Central memory CD8-positive, alpha-beta T cell (primary cell): Measurements from ENCODE around the gene PTTG1IP2.

Experiments used
- ATAC-seq: fragments of 150-1000 bp; cut with Tn5 transposase; replicated peaks from 2 replicates; pipeline ENCODE4 v1.10.0; 2022; ENCODE audit warnings: mild to moderate bottlenecking, moderate FRiP score, moderate number of reproducible peaks; ENCODE audit not compliant: poor library complexity, severe bottlenecking; ENCODE audit errors: extremely low read depth
- DNase-seq, 2 donors: peaks; one replicate each; pipeline ENCODE4 v3.0.0; 2021; ENCODE audit warnings: low spot score in 2 of 2
- H3K27ac Mint-ChIP-seq: one replicate; pipeline ENCODE4 v1.8.0; 2022; ENCODE audit warnings: low read depth, mild to moderate bottlenecking, moderate library complexity, mixed read lengths
- H3K27me3 Mint-ChIP-seq: one replicate; pipeline ENCODE4 v1.8.0; 2022; ENCODE audit warnings: mixed read lengths
- H3K36me3 Mint-ChIP-seq: one replicate; pipeline ENCODE4 v1.8.0; 2022; ENCODE audit warnings: mild to moderate bottlenecking, moderate library complexity, mixed read lengths; ENCODE audit not compliant: insufficient read depth
- H3K4me1 Mint-ChIP-seq: one replicate; pipeline ENCODE4 v1.8.0; 2022; ENCODE audit warnings: mixed read lengths
- H3K4me3 Mint-ChIP-seq: one replicate; pipeline ENCODE4 v1.8.0; 2022; ENCODE audit warnings: mild to moderate bottlenecking, moderate library complexity, mixed read lengths
- H3K9me3 Mint-ChIP-seq: one replicate; pipeline ENCODE4 v1.8.0; 2022; ENCODE audit warnings: mixed read lengths

The PTTG1IP2 gene

DNA sequence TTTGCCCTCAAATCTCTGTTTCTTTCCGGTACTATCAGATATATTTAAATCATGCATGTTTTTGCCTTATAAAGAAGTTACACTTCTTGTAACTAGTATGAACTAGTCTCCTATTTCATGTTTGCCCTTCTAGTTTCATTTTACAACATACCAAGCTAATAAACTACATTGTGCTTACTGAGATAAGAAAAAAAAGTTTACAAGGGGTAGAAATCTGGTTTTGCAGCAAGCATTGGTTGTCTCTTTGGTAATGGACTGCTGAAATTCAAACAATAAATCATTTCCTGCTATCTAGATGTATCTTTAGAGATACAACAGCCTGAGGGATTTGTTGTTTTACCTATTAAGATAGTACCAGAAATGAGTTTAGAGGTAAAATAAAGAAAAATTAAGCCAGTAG is 18.8 kb downstream of the PTTG1IP2 start:
- peaks cover 46% of the 10 kb centered on the region for H3K27me3 Mint-ChIP-seq
- no peaks in the 10 kb centered on the region for H3K36me3 Mint-ChIP-seq

DNA sequence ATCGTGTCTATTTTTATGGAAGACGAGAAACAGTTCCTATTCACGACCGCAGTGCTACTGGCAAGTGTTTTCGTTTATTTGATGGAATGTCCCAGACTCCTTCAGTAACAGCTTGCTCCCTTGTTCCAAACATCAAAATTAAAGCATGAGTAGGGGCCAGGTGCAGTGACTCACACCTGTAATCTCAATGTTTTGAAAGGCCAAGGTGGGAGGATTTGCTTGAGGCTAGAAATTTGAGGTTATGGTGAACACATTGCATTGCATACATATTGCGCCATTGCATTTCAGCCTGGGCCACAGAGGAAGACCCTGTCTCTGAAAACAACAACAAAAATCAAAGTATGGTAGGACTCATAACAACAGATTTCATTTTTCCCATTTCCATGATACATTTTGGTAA is 22.8 kb downstream of the PTTG1IP2 start:
- DNase-seq (no peak), ATAC-seq (no peak)
- Mint-ChIP-seq H3K27me3 (peaks cover 11% of the 10 kb centered on the region), H3K4me1 (no peaks in the 10 kb centered on the region), H3K9me3 (no peaks in the 10 kb centered on the region), H3K36me3 (no peaks in the 10 kb centered on the region), H3K4me3 (no peak overlapping the region), H3K27ac (no peak overlapping the region)

More for the DNA sequence above, 18.8 kb downstream of the PTTG1IP2 start:
- DNase-seq (no peak), ATAC-seq (no peak)
- no peak overlapping the region for H3K4me3 Mint-ChIP-seq
- no peaks in the 10 kb centered on the region for H3K4me1 Mint-ChIP-seq
- no peaks in the 10 kb centered on the region for H3K9me3 Mint-ChIP-seq
- no peak overlapping the region for H3K27ac Mint-ChIP-seq

DNA sequence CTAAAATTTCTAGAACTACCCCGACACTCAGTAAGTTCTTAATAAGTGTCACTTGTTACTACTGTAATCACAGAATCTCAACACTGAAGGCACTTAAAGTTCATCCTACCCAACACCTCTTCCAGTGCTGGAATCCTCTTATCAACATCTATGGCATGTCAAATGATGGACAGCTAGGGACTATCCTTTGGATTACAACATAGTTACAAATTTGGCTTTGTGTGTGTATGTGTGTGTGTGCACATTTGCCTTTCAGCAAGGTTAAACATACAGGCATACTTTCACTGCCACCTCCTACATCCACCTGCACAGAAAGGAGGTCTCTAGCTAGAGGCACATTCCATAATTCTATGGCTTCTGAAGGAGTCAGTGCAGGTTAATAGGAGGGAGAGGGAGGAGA is 25.8 kb downstream of the PTTG1IP2 start:
- Mint-ChIP-seq H3K36me3 (no peaks in the 10 kb centered on the region), H3K27ac (no peak overlapping the region), H3K4me3 (no peak overlapping the region)

DNA sequence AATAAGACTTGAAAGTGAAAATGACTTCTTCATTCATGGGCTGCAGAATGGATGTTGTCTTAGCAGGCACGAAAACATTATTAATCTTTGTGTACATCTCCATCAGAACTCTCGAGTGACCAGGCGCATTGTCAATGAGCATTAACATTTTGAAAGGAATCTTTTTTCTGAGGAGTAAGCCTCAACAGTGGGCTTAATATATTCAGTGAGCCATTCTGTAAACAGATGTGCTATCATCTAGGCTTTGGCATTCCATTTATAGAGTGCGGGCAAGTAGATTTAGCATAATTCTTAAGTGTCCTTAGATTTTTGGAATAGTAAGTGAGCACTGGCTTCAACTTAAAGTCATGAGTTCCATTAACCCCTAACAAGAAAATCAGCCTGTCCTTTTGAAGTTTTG is 33.1 kb downstream of the PTTG1IP2 start:
- Mint-ChIP-seq H3K9me3 (no peaks in the 10 kb centered on the region), H3K27me3 (no peaks in the 10 kb centered on the region), H3K36me3 (no peaks in the 10 kb centered on the region), H3K27ac (no peak overlapping the region), H3K4me3 (no peak overlapping the region), H3K4me1 (no peaks in the 10 kb centered on the region)
- no peak for DNase-seq
- no peak for ATAC-seq

More for the DNA sequence above, 25.8 kb downstream of the PTTG1IP2 start:
- no peak for DNase-seq
- H3K9me3 Mint-ChIP-seq = no peaks in the 10 kb centered on the region
- H3K27me3 Mint-ChIP-seq = peaks cover 1% of the 10 kb centered on the region
- ATAC-seq = no peak
- no peaks in the 10 kb centered on the region for H3K4me1 Mint-ChIP-seq

DNA sequence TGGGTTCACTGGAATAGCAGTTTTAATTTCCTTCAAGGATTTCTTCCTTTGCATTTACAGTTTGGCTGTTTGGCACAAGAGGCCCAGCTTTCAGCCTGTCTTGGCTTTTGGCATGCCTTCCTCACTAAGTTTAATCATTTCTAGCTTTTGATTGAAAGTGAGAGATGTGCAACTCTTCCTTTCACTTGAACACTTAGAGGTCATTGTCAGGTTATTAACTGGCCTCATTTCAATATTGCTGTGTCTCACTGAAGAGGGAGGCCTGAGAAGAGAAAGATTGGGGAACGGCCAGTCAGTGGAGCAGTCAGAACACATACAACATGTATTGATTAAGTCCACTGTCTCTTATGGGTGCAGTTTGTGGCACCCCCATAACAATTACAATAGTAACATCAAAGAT is 33.9 kb downstream of the PTTG1IP2 start:
- Mint-ChIP-seq H3K4me1 (no peaks in the 10 kb centered on the region), H3K4me3 (no peak overlapping the region), H3K27ac (no peak overlapping the region), H3K9me3 (no peaks in the 10 kb centered on the region), H3K27me3 (no peaks in the 10 kb centered on the region), H3K36me3 (no peaks in the 10 kb centered on the region)
- ATAC-seq (no peak), DNase-seq (no peak)

DNA sequence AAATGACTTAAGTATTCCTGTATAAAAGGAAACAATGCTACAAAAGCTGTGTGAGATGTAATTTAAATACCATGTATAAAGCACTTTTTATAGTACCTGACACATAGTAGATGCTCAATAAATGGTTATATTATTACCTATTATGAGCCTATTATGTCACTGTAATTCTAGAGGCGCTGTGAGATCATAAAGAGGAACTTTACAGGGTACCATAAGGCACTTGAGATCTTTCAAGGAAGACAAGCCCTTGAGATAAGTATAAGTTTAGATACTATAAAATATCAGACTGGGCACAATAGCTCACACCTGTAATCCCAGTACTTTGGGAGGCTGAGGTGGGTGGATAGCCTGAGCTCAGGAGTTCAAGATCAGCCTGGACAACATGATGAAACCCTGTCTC is 38.3 kb downstream of the PTTG1IP2 start:
- Mint-ChIP-seq H3K27me3 (no peaks in the 10 kb centered on the region), H3K9me3 (no peaks in the 10 kb centered on the region), H3K4me1 (no peaks in the 10 kb centered on the region), H3K27ac (no peak overlapping the region), H3K36me3 (no peaks in the 10 kb centered on the region), H3K4me3 (no peak overlapping the region)
- DNase-seq (no peak), ATAC-seq (no peak)

DNA sequence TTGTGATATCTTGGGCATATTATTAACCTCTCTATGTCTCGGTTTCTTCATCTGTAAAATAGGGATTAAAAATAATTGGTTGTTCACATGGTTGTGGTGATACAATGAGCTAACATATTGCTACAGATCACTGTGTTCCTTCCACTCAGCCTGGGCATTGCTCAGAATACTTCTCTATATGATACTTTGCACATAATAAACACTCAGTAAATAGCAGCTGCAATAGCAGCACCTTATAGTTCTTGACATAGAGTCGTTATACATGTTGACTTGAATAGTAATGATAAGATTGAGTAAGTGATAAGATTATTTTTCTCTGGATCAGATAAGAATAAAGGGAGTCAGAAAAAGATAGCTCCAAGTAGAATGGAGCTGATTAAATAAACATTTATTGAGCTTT is 42.3 kb downstream of the PTTG1IP2 start:
- no peak overlapping the region for H3K4me3 Mint-ChIP-seq
- DNase-seq = no peak

DNA sequence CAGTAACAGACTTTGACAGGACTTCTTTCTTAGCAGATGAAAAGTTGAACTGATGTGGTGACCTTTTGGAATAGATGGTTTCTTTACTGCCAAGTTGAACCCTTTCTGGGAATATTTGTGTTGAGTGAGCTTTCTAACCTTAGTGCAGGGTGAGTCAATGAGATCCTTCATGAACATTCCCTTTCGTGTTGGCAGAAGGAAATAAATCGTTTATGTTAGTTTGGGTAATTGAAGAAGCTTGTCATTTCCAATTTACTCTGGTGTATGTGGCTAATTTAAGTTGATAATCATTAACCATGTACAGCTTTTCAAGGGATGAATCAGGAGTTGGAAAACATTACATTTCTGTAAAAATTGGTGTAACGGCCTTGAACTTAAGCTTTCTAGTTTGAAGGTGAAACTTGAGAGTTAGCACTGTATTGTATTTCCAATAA is 43.4 kb downstream of the PTTG1IP2 start:
- H3K4me1 Mint-ChIP-seq = no peaks in the 10 kb centered on the region

More for the DNA sequence above, 42.3 kb downstream of the PTTG1IP2 start:
- H3K4me1 Mint-ChIP-seq = no peaks in the 10 kb centered on the region
- H3K27me3 Mint-ChIP-seq = no peaks in the 10 kb centered on the region
- no peak overlapping the region for H3K27ac Mint-ChIP-seq
- H3K9me3 Mint-ChIP-seq = no peaks in the 10 kb centered on the region
- no peak for ATAC-seq
- no peaks in the 10 kb centered on the region for H3K36me3 Mint-ChIP-seq

DNA sequence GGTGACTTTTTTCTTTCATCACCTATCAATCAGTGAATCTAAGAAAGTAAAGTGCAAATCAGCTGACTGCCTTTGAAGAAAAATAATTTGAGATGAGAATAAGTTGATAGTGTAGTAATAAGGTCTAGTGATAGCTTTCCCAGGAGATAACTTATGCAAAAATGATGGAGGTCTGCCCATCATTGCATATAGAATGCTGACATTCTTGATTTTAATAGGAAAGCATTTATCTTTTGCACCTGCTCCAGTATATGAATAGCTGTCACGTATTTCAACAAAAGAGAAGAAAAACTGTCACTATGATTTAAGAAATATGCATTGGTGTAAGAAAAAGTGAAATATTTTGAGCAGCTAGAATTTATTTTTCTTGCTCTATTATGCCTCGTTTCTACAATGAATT is 46.8 kb downstream of the PTTG1IP2 start:
- H3K36me3 Mint-ChIP-seq = no peaks in the 10 kb centered on the region
- no peaks in the 10 kb centered on the region for H3K9me3 Mint-ChIP-seq
- no peak overlapping the region for H3K4me3 Mint-ChIP-seq
- no peaks in the 10 kb centered on the region for H3K4me1 Mint-ChIP-seq
- no peak for DNase-seq
- ATAC-seq = no peak
- no peak overlapping the region for H3K27ac Mint-ChIP-seq
- no peaks in the 10 kb centered on the region for H3K27me3 Mint-ChIP-seq

More for the DNA sequence above, 43.4 kb downstream of the PTTG1IP2 start:
- Mint-ChIP-seq H3K27ac (no peak overlapping the region), H3K27me3 (no peaks in the 10 kb centered on the region), H3K9me3 (no peaks in the 10 kb centered on the region), H3K4me3 (no peak overlapping the region), H3K36me3 (no peaks in the 10 kb centered on the region)
- ATAC-seq (no peak), DNase-seq (no peak)

DNA sequence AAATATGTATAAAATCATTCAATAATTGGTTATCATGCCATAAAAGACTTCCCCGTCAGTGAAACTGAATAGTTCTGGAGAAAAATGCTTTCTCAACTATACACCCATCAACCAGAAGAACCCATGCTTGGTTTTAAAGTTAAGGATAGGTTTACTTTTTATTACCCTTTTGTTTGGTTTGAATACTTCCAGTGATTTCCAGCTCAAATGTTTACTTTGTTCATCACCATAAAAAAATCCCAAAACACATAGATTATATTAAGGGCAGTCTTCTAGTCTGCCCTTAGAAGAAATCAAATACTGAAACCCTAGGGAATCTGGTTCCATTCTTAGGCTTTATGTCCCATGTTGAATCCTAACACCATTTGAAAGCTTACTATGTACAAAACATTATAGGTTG is 49.2 kb downstream of the PTTG1IP2 start:
- ATAC-seq (no peak), DNase-seq (no peak)
- no peaks in the 10 kb centered on the region for H3K36me3 Mint-ChIP-seq
- no peaks in the 10 kb centered on the region for H3K9me3 Mint-ChIP-seq
- no peak overlapping the region for H3K27ac Mint-ChIP-seq
- H3K27me3 Mint-ChIP-seq = no peaks in the 10 kb centered on the region
- H3K4me3 Mint-ChIP-seq = no peak overlapping the region
- H3K4me1 Mint-ChIP-seq = no peaks in the 10 kb centered on the region

DNA sequence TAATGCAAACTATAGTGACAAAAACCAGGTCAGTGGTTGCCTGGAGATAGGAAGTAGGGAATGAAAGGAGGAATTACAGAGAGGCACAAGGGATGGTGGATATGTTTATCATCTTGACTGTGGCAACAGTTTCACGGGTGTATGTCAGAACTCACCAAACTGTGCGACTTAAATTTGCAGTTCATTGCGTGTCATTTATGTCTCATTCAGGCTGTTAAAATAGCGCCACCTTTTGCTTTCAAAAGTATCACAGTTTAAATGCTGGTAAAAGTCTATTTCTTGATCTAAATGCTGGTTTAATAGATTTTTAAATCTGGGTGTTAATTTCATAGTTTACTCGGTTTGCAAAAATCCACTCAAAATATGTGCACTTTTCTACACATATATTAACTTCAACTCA is 51.0 kb downstream of the PTTG1IP2 start:
- H3K4me1 Mint-ChIP-seq = no peaks in the 10 kb centered on the region
- H3K36me3 Mint-ChIP-seq = no peaks in the 10 kb centered on the region
- no peaks in the 10 kb centered on the region for H3K27me3 Mint-ChIP-seq
- DNase-seq = no peak
- H3K4me3 Mint-ChIP-seq = no peak overlapping the region
- ATAC-seq = no peak
- H3K9me3 Mint-ChIP-seq = no peaks in the 10 kb centered on the region
- no peak overlapping the region for H3K27ac Mint-ChIP-seq

DNA sequence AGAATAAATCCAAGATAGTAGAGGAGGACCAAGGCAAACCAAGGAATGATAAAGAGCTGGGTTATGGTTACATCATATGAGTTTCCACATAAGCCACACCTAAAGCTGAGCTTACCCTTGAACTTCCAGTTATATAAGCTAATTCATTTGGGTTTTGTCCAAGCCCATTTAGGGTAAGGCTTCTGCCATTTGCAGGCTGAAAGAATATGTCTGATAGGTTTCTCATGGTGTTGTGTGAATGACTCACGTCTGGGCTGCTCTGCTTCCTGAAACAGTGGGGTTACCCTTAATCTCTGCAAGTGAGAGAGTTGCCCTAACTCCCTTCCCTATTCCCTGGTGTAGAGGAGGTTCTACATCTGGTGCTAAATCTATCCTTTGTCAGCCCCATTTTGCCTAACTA is 60.8 kb downstream of the PTTG1IP2 start:
- Mint-ChIP-seq H3K27ac (no peak overlapping the region), H3K9me3 (no peaks in the 10 kb centered on the region), H3K36me3 (no peaks in the 10 kb centered on the region), H3K4me3 (no peak overlapping the region), H3K4me1 (no peaks in the 10 kb centered on the region), H3K27me3 (peaks cover 14% of the 10 kb centered on the region)
- ATAC-seq = no peak
- no peak for DNase-seq

DNA sequence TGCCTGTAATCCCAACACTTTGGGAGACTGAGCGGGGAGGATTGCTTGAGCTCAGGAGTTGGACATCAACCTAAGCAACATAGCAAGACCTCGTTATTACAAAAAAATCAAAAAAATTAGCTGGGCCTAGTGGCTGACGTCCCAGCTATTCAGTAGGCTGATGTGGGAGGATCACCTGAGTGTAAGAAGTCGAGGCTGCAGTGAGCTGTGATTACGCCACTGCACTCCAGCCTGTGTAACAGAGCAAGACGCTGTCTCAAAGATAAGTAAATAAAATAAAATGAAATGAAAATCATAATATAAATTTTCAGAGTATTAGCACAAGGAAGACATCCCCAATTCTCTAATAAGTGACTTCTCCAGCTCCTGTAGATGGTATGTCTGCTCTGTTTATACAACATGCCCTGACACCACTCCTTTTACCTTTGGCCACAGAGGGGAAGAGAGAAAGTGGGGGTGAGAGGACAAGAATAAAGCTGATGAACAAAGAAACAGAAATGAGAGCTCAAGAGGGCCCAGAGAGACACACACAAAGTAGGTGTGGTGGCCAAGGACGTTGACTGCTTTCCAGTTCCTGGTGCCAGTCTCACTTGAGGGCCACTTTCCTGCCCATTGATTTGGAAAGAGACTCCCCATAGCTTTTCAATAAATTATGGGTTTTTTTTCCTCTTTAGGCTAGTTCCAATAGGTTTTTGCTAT is 62.9 kb downstream of the PTTG1IP2 start:
- Mint-ChIP-seq H3K27me3 (peaks cover 14% of the 10 kb centered on the region), H3K36me3 (no peaks in the 10 kb centered on the region), H3K4me1 (no peaks in the 10 kb centered on the region), H3K27ac (no peak overlapping the region), H3K9me3 (no peaks in the 10 kb centered on the region), H3K4me3 (no peak overlapping the region)
- DNase-seq = no peak
- no peak for ATAC-seq
